Measurements from ENCODE around the gene MAP1S. TPM values are rescaled to one million over a fixed set of nuclear protein-coding genes. Genes with fewer than 3 reads are reported as not detected.

Gene MAP1S
- total and polyA plus RNA-seq, 2 of the 13 experiments (the other 11 are each of a cell fraction or from before 2014, with no cell fraction given) = 3.8 to 7.3 TPM

GRCh38 chr19:17747205-17748098 lies 28.2 kb downstream of the MAP1S start (continued):
- no peak for TF ChIP-seq ZHX2 (IDR thresholded peaks at IDR 0.05; ENCODE audit: low read depth)
- TF ChIP-seq ZHX2 (CRISPR knock-in tag; IDR thresholded peaks at IDR 0.05; ENCODE audit: borderline replicate concordance) = no peak
- peak; percentile 33; the same call in 1 of the 2 replicates for TF ChIP-seq SAP130 (CRISPR knock-in tag; IDR thresholded peaks at IDR 0.05; ENCODE audit: low read depth)
- TF ChIP-seq ZNF605 (CRISPR knock-in tag; IDR thresholded peaks at IDR 0.05) = 0 out of 2 replicates have a peak, but pooled peaks have one; percentile 26
- no peak for TF ChIP-seq MYC (CRISPR knock-in tag; IDR thresholded peaks at IDR 0.05; ENCODE audit: borderline replicate concordance)
- no peak for TF ChIP-seq HOXA9 (CRISPR knock-in tag; IDR thresholded peaks at IDR 0.05; ENCODE audit: borderline replicate concordance)
- no peak for TF ChIP-seq PRDM10 (CRISPR knock-in tag; IDR thresholded peaks at IDR 0.05; ENCODE audit: low read depth)
- TF ChIP-seq ZNF549 (CRISPR knock-in tag; IDR thresholded peaks at IDR 0.05) = no peak
- no peak for TF ChIP-seq CENPT (CRISPR knock-in tag; IDR thresholded peaks at IDR 0.05; ENCODE audit: low read depth)
- TF ChIP-seq DRAP1 (CRISPR knock-in tag; IDR thresholded peaks at IDR 0.05) = 0 out of 2 replicates have a peak, but pooled peaks have one; percentile 46
- no peak for TF ChIP-seq CCDC6 (CRISPR knock-in tag; IDR thresholded peaks at IDR 0.05)
- TF ChIP-seq, protein P1, sequence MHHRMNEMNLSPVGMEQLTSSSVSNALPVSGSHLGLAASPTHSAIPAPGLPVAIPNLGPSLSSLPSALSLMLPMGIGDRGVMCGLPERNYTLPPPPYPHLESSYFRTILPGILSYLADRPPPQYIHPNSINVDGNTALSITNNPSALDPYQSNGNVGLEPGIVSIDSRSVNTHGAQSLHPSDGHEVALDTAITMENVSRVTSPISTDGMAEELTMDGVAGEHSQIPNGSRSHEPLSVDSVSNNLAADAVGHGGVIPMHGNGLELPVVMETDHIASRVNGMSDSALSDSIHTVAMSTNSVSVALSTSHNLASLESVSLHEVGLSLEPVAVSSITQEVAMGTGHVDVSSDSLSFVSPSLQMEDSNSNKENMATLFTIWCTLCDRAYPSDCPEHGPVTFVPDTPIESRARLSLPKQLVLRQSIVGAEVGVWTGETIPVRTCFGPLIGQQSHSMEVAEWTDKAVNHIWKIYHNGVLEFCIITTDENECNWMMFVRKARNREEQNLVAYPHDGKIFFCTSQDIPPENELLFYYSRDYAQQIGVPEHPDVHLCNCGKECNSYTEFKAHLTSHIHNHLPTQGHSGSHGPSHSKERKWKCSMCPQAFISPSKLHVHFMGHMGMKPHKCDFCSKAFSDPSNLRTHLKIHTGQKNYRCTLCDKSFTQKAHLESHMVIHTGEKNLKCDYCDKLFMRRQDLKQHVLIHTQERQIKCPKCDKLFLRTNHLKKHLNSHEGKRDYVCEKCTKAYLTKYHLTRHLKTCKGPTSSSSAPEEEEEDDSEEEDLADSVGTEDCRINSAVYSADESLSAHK (CRISPR knock-in tag; IDR thresholded peaks at IDR 0.05; ENCODE audit: borderline replicate concordance) = no peak
- no peak for TF ChIP-seq ZNF138 (CRISPR knock-in tag; IDR thresholded peaks at IDR 0.05; ENCODE audit: low read depth)
- no peak for TF ChIP-seq ZNF776 (CRISPR knock-in tag; IDR thresholded peaks at IDR 0.05)
- TF ChIP-seq ZSCAN12 (CRISPR knock-in tag; IDR thresholded peaks at IDR 0.05) = no peak
- TF ChIP-seq DR1 (CRISPR knock-in tag; IDR thresholded peaks at IDR 0.05) = no peak
